ENCODE measurements around the gene RCBTB2. TPM values are rescaled to one million over a fixed set of nuclear protein-coding genes. Genes with fewer than 3 reads are reported as not detected.

RCBTB2 gene
- total RNA-seq, 1 experiment from 2014 or later = 11.7 TPM

DNA sequence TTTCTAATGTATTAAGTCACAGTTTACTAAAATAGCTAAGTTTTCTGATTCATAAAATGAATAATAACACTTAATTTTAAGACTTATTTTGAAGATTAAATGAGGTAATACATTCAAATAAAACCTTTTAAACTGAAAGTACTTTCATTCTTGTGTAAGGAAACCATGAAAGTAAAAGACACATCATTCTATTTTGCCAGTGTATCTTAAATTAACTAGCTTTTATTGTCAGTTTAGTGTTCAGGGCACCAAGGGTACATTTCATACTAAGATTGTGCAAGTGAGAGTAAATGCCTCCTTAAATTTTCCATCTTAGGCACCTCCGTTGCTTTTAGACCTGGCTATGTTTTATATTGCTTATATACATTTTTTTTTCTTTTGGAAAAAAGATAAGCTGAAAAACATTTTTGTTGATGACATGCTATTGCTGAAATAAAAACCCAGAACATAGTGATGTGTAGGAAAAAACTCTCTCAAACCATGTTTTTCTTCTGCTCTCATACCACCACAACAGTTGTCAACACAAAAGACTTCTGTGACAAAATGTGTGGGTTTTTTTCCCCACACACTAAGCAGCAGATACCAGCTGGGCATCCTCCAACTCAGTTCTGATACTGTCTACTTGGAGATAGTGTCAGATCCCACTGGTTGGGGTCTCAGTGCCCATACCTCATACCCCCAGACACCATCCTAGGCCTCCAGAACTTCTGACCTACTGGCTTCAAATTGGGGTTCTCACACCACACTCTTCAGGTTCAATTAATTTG, 89.3 kb downstream of the RCBTB2 start:
- Histone ChIP-seq H3K4me1 (ENCODE audit: insufficient read depth, low read length) (no peaks in the 10 kb centered on the region), H3K23me2 (ENCODE audit: insufficient read length, low read depth, low read length, poor library complexity, severe bottlenecking) (no peaks in the 10 kb centered on the region), H3K14ac (ENCODE audit: insufficient read depth, low read length) (no peak overlapping the region), H2BK15ac (ENCODE audit: low read depth, low read length) (no peak overlapping the region), H3K27me3 (ENCODE audit: insufficient read depth, low read length) (no peaks in the 10 kb centered on the region), H3K9me3 (ENCODE audit: control insufficient read depth, low read depth, low read length) (no peaks in the 10 kb centered on the region), H2BK12ac (ENCODE audit: insufficient read length, low read depth, low read length) (no peak overlapping the region), H3K9ac (ENCODE audit: extremely low read depth, insufficient read length, low read length) (no peak overlapping the region), H2BK120ac (ENCODE audit: low read depth, low read length, poor library complexity, severe bottlenecking) (no peak overlapping the region), H4K91ac (ENCODE audit: insufficient read length, low read depth, low read length) (no peak overlapping the region), H4K20me1 (ENCODE audit: control insufficient read depth, insufficient read depth, insufficient read length) (no peaks in the 10 kb centered on the region), H3K27ac (ENCODE audit: insufficient read length, low read depth, low read length) (no peak overlapping the region), H3T11ph (ENCODE audit: low read length) (no peak overlapping the region), H2BK20ac (ENCODE audit: low read depth, low read length, poor library complexity, severe bottlenecking) (no peak overlapping the region), H2BK5ac (ENCODE audit: insufficient read length, low read length) (no peak overlapping the region), H3K79me2 (ENCODE audit: insufficient read depth, low read length) (no peaks in the 10 kb centered on the region), H3K4ac (ENCODE audit: low read depth, low read length) (no peak overlapping the region), H3K56ac (ENCODE audit: insufficient read length, low read depth, low read length) (no peak overlapping the region), H3K4me2 (ENCODE audit: insufficient read depth, insufficient read length, low read length) (no peak overlapping the region), H4K5ac (ENCODE audit: insufficient read length, low read depth, low read length) (no peak overlapping the region), H3K79me1 (ENCODE audit: insufficient read depth, low read depth, low read length, poor library complexity, severe bottlenecking) (no peaks in the 10 kb centered on the region), H3K23ac (ENCODE audit: insufficient read length, low read depth, low read length) (no peak overlapping the region), H3K18ac (ENCODE audit: insufficient read length, low read depth, low read length) (no peak overlapping the region), H2AFZ (ENCODE audit: low read length) (no peak overlapping the region), H4K8ac (replicated peaks; ENCODE audit: insufficient read length, low read depth, low read length) (no peak overlapping the region), H2AK5ac (ENCODE audit: insufficient read length, low read length) (no peak overlapping the region)
- no peak for DNase-seq
- no peak overlapping the region for H3K4me3 Mint-ChIP-seq
- no peaks in the 10 kb centered on the region for H3K27me3 Mint-ChIP-seq (ENCODE audit: low read depth)
- TF ChIP-seq, protein P1, sequence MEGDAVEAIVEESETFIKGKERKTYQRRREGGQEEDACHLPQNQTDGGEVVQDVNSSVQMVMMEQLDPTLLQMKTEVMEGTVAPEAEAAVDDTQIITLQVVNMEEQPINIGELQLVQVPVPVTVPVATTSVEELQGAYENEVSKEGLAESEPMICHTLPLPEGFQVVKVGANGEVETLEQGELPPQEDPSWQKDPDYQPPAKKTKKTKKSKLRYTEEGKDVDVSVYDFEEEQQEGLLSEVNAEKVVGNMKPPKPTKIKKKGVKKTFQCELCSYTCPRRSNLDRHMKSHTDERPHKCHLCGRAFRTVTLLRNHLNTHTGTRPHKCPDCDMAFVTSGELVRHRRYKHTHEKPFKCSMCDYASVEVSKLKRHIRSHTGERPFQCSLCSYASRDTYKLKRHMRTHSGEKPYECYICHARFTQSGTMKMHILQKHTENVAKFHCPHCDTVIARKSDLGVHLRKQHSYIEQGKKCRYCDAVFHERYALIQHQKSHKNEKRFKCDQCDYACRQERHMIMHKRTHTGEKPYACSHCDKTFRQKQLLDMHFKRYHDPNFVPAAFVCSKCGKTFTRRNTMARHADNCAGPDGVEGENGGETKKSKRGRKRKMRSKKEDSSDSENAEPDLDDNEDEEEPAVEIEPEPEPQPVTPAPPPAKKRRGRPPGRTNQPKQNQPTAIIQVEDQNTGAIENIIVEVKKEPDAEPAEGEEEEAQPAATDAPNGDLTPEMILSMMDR (conservative IDR thresholded peaks at IDR 0.05) = no peak
- H3K27ac Mint-ChIP-seq = no peak overlapping the region; a peak in 1 of 7 replicates
- no peaks in the 10 kb centered on the region for H3K4me1 Mint-ChIP-seq
- no CpG with 5 or more reads among the region's 1 CpG for WGBS (ENCODE audit: extremely low coverage, insufficient read length, low lambda C conversion rate)
- no peaks in the 10 kb centered on the region for H3K36me3 Mint-ChIP-seq (ENCODE audit: insufficient read depth in 1 of 3, low read depth in 3 of 3)
- H3K9me3 Mint-ChIP-seq = no peaks in the 10 kb centered on the region

Other genes starting within 250 kb of the RCBTB2 start
- gene RB1, start 229.3 kb downstream of the RCBTB2 start, total RNA-seq (2021) = 19.6 and 20.5 TPM in 2 replicates
- gene LPAR6, start 120.0 kb downstream of the RCBTB2 start, total RNA-seq (2021) = 4.2 and 4.3 TPM in 2 replicates
- gene CYSLTR2, start 120.8 kb upstream of the RCBTB2 start, total RNA-seq (2021) = not detected in 2 replicates

All from H9 (cell line).